Measurements from ENCODE around the gene CADPS. TPM values are rescaled to one million over a fixed set of nuclear protein-coding genes. Genes with fewer than 3 reads are reported as not detected.

Gene CADPS
- total and polyA plus RNA-seq, 2 experiments from 2014 or later: 2.8 to 8.1 TPM

DNA sequence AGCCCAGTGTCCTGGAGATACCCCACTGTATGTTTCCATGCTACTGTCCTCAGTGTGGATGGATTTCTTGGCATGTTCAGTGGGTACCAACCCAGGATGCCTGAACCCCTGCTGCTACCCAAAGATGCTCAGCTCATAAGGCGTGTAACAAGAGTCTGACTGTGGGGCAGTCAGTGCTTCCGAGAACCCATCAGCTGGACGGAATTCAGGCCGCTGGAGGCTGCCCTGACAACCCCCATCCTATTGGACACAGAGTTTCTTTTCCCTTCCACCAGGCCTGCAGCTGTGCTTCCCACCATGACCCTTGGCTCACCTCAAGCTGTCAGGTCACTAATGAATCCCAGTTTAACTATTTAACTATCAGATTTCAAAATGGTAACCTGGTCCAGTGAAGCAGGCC lies 277.7 kb downstream of the CADPS start:
- no peak for TF ChIP-seq EZH2phosphoT487 (IDR thresholded peaks at IDR 0.05; ENCODE audit: low read depth, severe bottlenecking, unreplicated experiment)
- TF ChIP-seq EZH2 (IDR thresholded peaks at IDR 0.05; ENCODE audit: borderline replicate concordance): no peak
- TF ChIP-seq, protein P1, sequence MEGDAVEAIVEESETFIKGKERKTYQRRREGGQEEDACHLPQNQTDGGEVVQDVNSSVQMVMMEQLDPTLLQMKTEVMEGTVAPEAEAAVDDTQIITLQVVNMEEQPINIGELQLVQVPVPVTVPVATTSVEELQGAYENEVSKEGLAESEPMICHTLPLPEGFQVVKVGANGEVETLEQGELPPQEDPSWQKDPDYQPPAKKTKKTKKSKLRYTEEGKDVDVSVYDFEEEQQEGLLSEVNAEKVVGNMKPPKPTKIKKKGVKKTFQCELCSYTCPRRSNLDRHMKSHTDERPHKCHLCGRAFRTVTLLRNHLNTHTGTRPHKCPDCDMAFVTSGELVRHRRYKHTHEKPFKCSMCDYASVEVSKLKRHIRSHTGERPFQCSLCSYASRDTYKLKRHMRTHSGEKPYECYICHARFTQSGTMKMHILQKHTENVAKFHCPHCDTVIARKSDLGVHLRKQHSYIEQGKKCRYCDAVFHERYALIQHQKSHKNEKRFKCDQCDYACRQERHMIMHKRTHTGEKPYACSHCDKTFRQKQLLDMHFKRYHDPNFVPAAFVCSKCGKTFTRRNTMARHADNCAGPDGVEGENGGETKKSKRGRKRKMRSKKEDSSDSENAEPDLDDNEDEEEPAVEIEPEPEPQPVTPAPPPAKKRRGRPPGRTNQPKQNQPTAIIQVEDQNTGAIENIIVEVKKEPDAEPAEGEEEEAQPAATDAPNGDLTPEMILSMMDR (IDR thresholded peaks at IDR 0.05; ENCODE audit: poor library complexity): no peak
- Histone ChIP-seq H2AFZ (no peak overlapping the region), H3K27me3 (no peaks in the 10 kb centered on the region), H3K9me2 (replicated peaks; ENCODE audit: insufficient read depth) (no peaks in the 10 kb centered on the region), H3K4me1 (ENCODE audit: insufficient read depth) (no peaks in the 10 kb centered on the region), H3K36me3 (replicated peaks; ENCODE audit: insufficient read depth, low read depth) (no peaks in the 10 kb centered on the region), H4K20me1 (ENCODE audit: insufficient read depth, poor library complexity, severe bottlenecking) (no peaks in the 10 kb centered on the region), H3K27ac (no peak overlapping the region), H3K4me3 (no peak overlapping the region), H3K9me3 (ENCODE audit: low read depth) (no peaks in the 10 kb centered on the region), H3K4me2 (no peak overlapping the region), H3K79me2 (no peaks in the 10 kb centered on the region)
- no peak for DNase-seq (ENCODE audit: low spot score)
- 83% methylated on average over 4 of the region's 4 CpGs for WGBS (ENCODE audit: low lambda C conversion rate, missing lambda C conversion rate)

DNA sequence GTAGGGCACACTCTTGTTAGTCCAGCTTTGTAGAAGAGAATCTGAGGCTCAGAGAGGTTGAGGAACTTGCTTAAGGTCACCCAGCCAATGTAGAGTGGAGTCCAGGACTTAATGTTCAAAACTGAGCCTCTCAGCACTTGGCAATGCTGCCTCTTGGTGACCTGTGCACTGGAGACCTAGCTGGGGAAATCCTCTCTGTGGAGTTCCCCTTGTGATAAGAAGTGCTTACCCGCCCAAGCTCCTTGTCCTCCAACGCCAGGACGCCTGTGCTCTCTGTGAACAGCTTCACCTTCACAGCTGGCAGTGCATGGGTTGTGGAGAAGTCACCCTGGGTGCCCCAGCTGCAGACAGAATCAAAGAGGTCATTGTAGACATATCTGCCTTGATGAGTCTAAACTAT lies 282.8 kb downstream of the CADPS start:
- Histone ChIP-seq H3K4me3 (no peak overlapping the region), H3K36me3 (replicated peaks; ENCODE audit: insufficient read depth, low read depth) (no peaks in the 10 kb centered on the region), H3K79me2 (no peaks in the 10 kb centered on the region), H3K9me3 (ENCODE audit: low read depth) (no peaks in the 10 kb centered on the region), H2AFZ (no peak overlapping the region), H3K4me1 (ENCODE audit: insufficient read depth) (no peaks in the 10 kb centered on the region), H3K27ac (no peak overlapping the region), H3K9me2 (replicated peaks; ENCODE audit: insufficient read depth) (no peaks in the 10 kb centered on the region), H4K20me1 (ENCODE audit: insufficient read depth, poor library complexity, severe bottlenecking) (no peaks in the 10 kb centered on the region), H3K4me2 (no peak overlapping the region), H3K27me3 (no peaks in the 10 kb centered on the region)
- DNase-seq (ENCODE audit: low spot score): no peak
- WGBS (ENCODE audit: low lambda C conversion rate, missing lambda C conversion rate): 92% methylated on average over 3 of the region's 3 CpGs
- TF ChIP-seq EZH2 (IDR thresholded peaks at IDR 0.05; ENCODE audit: borderline replicate concordance) (no peak), EZH2phosphoT487 (IDR thresholded peaks at IDR 0.05; ENCODE audit: low read depth, severe bottlenecking, unreplicated experiment) (no peak)
- TF ChIP-seq, protein P1 (IDR thresholded peaks at IDR 0.05; ENCODE audit: poor library complexity): no peak

DNA sequence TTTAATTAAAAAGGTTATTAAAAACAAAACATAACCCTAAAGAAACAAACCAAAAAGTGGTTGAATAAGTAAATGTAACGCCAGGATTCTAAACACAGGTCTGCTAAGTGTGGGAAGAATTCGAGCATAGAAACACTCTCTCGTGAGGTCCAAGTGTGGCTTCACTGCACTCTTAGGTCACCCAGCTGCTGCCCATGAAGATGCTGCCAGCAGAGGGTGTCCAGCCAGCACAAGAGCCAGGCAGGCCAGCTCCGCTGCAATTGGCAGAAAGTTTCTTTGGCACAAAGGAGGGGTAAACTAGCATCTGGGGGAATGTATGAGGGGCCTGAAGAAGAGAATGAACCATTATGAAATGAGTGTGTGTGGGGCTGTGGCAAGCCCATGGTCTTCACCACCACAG lies 286.1 kb downstream of the CADPS start:
- no peak overlapping the region for H2AFZ ChIP-seq

More for the DNA sequence above, 286.1 kb downstream of the CADPS start:
- no peak for TF ChIP-seq EZH2phosphoT487 (IDR thresholded peaks at IDR 0.05; ENCODE audit: low read depth, severe bottlenecking, unreplicated experiment)
- TF ChIP-seq EZH2 (IDR thresholded peaks at IDR 0.05; ENCODE audit: borderline replicate concordance): no peak
- TF ChIP-seq, protein P1 (IDR thresholded peaks at IDR 0.05; ENCODE audit: poor library complexity): no peak
- Histone ChIP-seq H3K79me2 (no peaks in the 10 kb centered on the region), H3K36me3 (replicated peaks; ENCODE audit: insufficient read depth, low read depth) (no peaks in the 10 kb centered on the region), H3K27ac (no peak overlapping the region), H3K9me2 (replicated peaks; ENCODE audit: insufficient read depth) (no peaks in the 10 kb centered on the region), H3K4me1 (ENCODE audit: insufficient read depth) (no peaks in the 10 kb centered on the region), H3K27me3 (no peaks in the 10 kb centered on the region), H3K9me3 (ENCODE audit: low read depth) (no peaks in the 10 kb centered on the region), H4K20me1 (ENCODE audit: insufficient read depth, poor library complexity, severe bottlenecking) (no peaks in the 10 kb centered on the region), H3K4me2 (no peak overlapping the region), H3K4me3 (no peak overlapping the region)
- DNase-seq (ENCODE audit: low spot score): no peak
- 92% methylated on average over 4 of the region's 4 CpGs for WGBS (ENCODE audit: low lambda C conversion rate, missing lambda C conversion rate)

Data from hepatocyte (in vitro differentiated cells).